GM21447 (cell line): ENCODE measurements around the gene DOCK2.

Experiments
- ATAC-seq: cut with Tn5 transposase; IDR thresholded peaks from one replicate; pipeline ENCODE4 v1.9.1; 2021; ENCODE audit not compliant: unreplicated experiment

DOCK2 gene

DNA sequence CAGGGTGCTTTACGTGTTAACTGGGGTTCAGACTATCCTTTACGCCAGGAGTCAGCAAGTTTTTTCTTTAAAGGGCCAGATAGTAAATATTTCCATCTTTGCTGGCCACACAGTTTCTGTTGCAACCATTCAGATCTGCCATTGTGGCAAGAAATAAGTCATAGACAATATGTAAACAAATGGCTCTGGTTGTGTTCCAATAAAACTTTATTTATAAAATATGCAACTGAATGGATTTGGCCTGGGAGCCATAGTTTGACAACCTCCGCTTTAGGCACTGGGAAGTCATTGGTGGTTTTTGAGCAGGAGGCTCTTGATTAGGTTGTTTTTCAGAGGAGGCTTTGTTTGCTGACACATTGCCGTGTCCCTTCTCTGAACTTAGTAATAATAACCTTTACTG lies 252.5 kb downstream of the DOCK2 start:
- ATAC-seq, result no peak

DNA sequence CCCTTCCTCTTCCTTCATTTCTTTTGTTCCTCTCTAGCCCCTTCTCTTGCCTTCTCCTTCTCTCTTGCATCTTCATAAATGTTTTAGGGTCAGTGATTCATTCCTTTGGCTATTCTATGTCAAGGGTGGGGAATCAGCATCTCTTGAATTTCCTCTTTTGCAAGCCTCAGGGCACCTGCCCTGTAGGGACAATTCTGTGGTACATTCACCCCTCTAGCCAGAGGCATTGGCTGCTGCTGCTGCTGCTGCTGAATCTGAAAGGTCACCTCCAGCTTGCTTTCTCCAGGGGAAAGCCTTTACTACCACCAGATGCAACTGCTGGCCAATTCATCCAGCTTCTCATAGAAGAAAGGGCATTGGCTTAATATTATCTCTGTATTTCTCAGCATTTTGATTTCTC lies 255.9 kb downstream of the DOCK2 start:
- ATAC-seq, result no peak

DNA sequence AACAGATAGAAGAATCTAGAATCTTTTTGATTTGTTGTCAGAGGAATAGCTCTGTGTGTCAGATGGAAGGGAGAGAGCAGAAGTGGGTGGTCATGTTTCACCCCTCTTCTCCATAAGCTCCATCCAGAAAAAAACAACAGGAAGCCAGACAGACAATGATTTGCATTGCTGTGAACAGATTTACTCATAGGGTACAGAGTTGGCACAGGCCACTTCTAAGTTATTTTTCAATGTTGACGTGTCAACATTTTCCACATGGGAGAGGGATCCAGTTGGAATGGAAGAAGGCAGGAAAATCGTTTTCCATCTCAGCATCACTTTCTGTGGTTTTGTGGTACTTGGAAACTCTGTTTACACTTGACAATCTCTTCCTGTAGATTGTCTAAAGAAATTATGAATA lies 256.5 kb downstream of the DOCK2 start:
- no peak for ATAC-seq

DNA sequence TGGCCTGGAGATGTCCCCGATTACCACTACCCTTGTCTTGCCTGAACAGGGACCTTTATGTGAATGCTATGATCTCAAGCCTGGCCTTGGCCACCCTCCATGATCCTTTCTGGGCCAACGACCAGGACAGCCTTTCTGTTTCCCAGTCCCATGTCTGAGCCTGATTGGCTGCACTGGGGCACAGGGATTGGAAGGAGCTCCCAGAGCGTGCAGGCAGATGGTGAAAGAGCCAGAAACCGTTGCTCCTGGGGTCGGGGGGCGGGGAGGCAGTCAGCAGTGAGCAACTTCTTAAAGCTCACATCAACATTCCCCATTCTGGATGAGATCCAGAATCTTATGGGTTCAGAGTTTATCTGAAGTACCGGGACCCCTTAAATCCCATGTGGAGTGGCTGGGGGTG lies 258.9 kb downstream of the DOCK2 start:
- no peak for ATAC-seq

DNA sequence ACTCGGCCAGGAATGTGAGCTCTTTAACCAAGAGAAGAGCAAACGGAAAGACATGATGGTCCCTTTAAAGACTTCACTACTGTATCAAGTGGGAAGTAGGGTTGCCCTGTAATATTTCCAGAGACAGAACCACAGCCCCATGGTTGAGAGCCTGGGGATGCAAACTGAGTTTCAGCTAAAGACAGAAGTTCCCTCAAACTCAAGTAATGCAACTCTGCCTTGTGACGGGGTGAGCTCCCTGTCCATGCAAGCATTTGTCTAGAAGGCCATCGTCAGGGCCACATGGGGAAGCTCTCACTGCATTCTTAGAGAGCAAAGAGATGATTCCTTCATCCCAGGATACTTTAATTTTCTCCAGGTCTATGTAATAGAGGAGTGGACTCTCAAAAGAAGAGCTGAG lies 260.4 kb downstream of the DOCK2 start:
- ATAC-seq, result no peak

DNA sequence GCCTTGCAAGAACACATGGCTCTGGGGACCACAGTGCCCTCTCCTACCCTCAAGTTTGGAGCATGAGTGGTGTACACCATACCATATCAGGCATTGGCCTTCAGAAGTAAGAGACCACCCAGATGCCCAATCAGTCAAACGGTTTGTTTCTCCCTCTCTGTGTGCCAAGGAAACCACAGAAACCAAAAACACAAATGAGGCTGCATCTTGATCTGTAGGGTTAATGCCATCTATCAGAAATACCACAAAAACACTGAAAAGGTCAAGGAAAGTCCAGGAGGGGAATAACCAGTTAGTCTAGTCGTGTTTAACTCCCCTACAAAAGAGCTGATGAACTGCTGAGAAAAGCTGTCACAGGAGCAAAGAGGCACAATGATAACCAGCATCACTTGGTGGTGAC lies 264.8 kb downstream of the DOCK2 start:
- no peak for ATAC-seq

DNA sequence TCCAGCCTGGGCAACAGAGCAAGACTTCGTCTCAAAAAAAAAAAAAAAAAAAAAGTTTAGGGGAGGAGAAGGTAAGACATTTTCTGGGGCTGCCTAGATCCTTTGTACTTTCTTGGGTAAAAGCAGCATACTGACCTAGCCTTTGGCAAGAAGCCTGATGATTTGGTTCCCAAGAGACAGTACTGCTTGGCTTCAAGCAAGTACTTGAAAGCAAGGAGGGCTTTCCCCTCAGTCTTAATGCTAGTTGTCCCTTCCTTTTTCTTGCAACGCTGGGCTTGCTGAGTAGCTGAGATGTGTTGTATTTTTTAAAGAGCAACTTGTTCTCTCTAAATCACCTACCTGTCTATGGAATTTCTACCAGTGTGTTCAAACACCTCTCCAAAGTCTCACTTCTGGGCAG lies 267.0 kb downstream of the DOCK2 start:
- ATAC-seq, result no peak

DNA sequence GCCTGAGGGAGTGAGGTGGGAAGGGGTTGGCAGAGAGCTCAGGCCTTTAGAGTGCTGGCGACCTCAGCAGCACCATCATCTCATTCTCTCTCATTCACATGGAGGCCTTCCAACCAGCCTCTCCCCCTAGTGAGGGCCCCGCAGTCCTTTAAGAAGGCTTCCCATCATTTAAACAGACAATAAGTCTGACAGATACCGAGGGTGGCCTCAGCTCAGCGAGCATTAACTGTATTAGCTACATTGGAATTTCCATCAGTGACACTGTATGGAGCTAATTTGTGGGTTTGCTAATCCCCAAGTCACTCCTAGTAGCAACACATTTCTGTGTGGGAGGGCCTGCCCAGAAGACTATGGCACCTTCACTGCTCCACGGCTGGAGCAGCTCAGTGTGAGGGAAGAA lies 267.4 kb downstream of the DOCK2 start:
- no peak for ATAC-seq

DNA sequence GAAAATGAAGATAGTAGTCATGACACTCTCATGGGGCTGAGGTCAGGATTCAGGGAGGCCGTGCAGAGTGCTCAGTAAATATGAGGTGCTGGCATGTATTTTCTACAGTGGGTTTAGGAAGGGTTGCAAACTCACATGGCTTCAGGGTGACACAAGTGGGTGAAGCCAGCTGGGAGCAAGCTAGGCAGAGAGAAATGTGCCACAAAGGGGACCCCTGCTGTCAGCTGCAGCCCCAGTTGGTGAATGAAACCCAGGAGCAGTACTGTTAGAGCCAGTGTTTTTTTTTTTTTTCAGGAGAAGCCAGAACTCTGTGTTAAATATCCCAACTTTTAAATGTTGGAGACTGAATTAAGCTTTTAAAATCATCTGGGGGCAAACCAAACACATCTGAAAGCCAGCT lies 267.9 kb downstream of the DOCK2 start:
- ATAC-seq, result no peak

DNA sequence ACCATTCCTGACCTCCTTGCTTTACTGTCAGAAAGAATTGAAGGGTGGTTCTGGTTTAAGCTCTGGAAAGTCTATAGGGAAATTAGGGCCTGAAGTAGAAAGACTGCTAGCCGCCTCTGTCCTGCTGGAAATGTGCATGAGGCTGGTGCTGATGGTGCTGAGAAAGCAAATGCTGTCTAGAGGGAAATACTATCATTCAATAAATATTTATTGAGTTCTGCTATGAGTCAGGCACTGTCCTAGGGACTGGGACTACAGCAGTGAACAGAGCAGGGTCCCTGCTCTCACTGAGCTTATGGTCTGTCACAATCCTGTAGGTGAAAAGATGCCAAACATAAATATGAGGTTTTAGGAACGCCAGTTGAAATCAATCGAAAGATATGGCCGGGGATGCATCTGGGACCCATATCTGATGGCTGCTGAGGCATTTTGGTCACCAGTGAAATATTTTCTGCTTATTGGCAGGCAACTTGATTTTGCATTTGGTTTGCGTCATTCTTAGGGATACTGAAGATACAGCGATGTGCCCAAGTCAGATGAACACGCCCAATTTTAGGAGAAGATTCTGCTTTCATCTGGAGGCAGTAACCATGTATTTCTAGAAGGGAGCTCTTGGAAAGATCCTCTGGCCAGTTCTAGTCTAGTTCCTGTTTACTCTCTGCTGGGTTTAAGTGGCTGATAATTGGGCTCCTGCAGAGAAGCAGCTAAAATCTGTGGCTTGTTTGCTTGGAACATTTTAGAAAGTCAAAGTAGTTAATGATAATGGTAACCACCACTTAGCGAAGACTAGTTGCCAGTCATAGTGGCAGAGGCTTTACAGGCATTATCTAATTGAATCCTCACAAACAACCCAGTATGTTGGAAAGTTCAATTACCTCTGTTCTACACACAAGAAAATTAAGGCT lies 269.9 kb downstream of the DOCK2 start:
- ATAC-seq, result no peak

DNA sequence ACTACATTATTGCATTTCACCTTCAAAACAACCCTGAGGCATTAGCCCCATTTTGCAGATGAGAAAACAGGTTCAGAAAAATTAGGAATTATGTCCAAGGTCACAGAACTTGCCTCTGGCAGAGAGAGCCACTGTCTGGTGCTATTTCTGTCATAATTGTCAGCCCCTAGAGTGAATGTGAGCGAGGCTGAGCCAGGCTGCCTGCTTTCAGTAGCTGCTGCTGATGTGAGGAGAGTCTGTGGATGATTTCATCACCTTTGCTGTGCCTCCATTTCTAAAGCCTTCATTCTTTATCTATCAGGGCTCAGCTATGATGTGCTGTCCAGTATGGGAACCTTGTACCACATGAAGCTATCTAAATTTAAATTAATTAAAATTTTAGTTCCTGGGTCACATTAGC lies 271.8 kb downstream of the DOCK2 start:
- ATAC-seq, result no peak

DNA sequence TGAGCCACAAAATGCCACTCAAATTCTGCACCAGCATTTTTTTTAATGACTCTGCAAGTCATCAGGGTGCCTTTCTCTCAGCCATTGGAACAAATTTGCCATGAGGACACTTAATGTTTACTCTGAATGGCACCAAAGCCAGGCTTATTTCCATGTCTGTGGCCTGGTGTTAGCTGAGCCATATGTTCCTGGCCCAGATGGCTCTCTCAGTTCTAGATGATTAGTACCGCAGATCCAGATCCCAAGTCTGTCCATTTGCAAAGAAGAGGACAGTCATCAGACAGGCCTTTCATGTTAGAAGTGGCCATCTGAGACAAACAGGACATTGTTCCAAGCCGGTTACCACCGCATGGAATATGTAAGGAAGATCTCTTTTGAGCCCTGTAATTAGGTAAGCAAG lies 272.9 kb downstream of the DOCK2 start:
- ATAC-seq, result no peak

DNA sequence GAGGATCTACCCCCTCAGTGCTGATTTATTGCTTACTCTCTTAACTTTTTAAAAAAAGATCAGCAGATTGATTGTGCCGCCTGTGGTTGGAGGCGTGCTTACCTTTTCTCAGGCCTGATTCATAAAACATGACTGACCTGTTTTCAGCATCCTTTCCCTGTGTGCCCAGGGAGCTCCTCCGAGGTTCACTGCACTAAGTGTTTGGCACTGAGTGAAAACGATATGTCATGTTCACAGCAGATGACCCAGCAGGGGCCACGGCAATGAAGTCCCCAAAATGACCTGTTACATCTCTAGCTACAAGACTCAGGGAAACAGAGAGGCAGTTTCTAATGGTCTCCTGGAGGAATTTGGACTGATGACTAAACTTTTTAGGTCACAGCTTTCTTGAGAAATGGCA lies 273.3 kb downstream of the DOCK2 start:
- ATAC-seq, result no peak

DNA sequence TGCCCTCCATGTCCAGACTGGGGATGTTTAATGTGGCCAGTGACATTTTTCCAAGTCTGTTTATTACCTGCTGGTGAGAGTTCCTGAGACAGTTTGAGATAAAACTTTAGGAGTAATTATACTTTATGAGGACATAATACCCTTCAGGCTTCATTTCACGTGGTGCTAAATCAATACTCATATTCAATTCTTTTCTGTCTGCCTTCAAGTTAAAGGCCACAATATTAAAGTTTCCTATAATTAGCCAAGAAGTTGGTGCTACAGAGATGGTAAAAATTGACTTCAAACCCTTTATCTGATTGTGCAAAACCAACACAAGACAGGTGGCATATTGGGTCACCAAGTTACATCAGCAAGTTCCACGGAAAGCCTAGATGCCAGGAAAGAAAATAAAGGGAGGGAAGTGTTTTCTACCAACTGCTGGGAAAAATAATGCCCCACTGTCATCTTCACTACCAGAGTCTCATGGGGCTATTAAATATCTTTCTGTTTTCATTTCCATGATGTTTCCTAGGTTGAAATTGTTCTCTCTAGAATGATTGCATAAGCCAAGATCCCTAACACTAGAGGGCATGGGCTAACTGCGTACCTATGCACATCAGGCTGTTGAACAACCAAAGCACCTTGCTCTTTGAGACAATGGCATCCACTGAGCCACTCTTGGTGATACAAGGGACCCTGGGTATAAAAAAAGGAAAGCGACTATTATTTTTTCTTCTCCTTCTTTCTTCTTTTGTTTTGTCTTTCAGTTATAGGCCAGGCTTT lies 274.6 kb downstream of the DOCK2 start:
- no peak for ATAC-seq

DNA sequence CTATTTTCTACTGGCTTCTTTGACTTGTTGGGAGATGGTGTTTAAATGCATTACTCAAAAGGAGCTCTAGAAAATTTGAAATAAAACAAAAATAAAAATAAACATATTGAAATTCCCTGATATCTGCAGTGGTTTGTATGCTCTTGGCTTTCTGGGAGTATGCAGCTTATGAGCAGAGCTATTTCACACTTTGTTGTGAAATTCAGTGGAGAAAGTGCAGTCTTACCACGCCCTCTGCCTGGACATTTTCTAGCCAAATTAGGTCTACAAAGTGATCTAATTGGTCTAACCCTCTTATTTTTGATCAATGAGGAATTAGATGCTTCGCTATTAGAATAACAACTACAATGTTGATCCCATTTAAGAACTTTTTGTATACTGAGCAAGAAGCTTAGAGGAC lies 276.4 kb downstream of the DOCK2 start:
- no peak for ATAC-seq

DNA sequence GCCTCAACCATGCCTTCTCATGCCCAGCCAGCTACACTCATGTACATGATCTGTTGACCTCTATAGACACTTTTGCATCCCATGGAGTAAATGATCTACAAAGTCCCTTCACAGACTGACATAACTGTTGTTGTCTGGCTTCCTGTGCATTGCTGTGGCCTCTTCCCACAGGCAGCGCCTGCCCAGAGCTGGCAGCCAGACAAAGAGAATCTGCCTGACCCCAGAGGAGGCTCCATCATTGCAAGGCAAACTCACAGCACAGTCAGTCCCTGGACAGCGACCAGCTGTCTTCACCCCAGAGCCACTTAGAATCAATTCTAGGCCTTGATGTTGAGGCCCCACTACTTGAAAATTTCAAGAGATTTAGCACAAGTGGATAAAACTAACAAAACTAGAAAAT lies 277.7 kb downstream of the DOCK2 start:
- ATAC-seq, result no peak

DNA sequence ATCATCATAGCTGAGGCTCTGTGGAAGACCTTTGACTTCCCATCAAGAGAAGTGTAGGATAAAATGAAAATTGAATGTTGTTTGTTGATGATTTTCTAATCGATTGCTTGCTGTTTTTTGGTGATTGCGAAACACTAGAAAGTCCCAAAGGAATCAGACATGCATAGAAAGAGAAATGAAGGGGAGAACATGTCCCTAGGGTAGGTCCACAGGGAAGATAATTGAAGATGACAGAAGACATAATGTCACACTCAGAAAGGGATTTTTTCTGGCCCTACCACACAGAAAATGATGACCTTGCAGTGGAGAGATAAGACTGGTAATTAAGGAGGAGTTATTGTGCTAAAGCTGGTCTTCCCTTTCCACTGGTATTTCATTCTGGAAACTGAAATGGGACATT lies 280.4 kb downstream of the DOCK2 start:
- ATAC-seq, result no peak

DNA sequence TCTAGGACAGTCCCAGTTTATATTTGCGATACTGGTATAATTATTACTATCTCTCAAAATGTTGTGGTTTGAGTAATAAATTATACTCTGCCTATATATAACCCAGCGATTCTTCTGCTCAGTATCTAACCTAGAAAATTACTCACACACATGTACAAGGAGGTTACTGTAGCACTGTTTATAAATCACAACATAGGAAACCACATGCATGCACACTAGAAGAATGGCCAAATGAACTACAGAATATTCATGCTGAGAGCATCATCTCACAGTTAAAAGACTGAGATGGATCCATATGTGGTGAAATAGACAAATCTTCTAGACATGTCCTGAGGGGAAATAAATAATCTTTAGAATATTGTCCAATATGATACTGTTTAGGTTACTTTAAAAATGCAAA lies 281.2 kb downstream of the DOCK2 start:
- ATAC-seq, result no peak

DNA sequence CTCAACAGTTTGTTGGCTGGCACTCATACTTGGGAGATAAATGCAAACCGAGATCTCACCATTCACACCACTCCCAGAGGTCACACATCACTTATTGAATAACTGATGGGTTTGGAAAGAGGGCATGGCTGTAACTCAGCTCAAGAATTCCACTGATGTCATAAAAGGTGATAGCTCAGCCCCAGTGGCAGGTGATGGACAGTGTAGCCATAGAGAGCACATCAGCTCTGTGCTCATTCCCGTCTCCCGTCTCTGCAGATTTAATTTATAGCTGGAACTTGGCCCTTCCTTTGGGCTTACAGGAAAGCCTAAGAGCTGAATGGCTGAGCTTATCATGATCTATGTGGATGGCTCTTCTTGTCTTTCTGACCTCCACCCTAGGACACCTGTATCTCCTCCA lies 283.4 kb downstream of the DOCK2 start:
- ATAC-seq, result no peak

DNA sequence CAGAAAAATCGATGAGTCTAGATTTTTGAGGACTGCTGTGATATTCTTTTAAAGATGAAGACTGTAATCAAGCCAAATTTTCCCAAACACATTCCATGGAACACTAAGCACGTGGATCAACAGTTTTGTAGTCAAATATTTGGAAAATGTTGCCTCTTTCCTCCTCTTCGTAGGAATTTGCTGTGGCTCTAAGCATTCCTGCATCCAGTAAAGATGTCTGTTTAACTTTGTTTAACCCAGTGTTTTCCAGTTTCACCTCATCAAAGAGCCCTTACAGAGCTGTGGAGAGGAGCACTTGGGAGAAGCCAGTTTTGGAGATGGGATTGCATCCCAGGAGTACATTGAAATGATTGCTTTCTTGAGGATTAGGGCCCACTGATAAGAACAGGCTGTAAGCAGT lies 284.3 kb downstream of the DOCK2 start:
- ATAC-seq, result no peak

DNA sequence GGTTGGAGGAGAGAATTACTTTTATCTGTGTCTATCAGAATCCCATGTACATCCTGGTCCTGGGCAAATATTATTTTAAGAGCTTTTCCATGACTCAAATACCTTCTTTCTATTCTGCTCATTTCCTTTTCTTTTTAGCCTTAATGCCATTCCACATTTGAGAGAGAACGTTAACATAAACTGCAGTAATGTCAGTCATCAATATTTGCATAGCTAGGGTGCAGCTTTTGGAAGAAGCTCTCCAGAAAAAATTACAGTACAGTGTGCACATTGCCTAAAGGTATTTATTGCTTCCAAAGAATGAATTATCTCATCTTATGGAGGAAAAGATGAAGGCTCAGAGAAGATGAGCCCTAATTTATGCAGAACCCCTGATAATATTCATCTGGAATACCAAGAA lies 284.9 kb downstream of the DOCK2 start:
- no peak for ATAC-seq

DNA sequence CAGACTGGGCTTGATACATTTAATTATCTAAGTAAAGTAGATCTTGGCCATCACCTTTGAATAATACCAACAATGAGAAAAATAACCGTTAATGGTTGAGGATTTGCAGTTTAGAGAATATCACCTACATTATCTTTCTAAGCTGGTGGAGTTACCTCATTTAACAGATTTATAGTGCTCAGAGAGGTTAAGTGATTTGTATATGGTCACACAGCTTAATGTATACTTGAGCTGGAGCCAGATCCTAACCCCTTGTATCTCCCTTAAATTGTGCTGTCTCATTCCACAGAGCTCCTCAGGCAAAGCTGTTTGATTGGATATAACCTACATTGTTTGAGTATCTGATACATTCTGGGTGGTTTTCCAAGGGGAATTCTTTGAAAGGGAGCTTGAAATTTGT lies 285.4 kb downstream of the DOCK2 start:
- ATAC-seq, result no peak
